Neuron (in vitro differentiated cells): ENCODE results near the gene PIAS4.

ENCODE experiments used
- H2AFZ ChIP-seq: one replicate; pipeline ENCODE4 v1.6.1; 2013; ENCODE audit warnings: low read depth, mild to moderate bottlenecking, inconsistent platforms, low read length, moderate library complexity
- H3K27me3 ChIP-seq: one replicate; pipeline ENCODE4 v1.6.1; 2013; ENCODE audit warnings: low read length; ENCODE audit not compliant: insufficient read depth
- H3K36me3 ChIP-seq: one replicate; pipeline ENCODE4 v1.6.1; 2013; ENCODE audit warnings: low read length; ENCODE audit not compliant: insufficient read depth
- H3K4me1 ChIP-seq: one replicate; pipeline ENCODE4 v1.6.1; 2013; ENCODE audit warnings: low read length; ENCODE audit not compliant: insufficient read depth
- H3K4me3 ChIP-seq: 2 replicates; pipeline ENCODE4 v1.5.1; 2013; ENCODE audit warnings: mild to moderate bottlenecking, low read length, moderate library complexity
- H3K9me3 ChIP-seq: one replicate; pipeline ENCODE4 v1.6.1; 2013; ENCODE audit warnings: low read length

PIAS4 gene

GRCh38 chr19:4042064-4042730 is 34.7 kb downstream of the PIAS4 start:
- Histone ChIP-seq H3K27me3 (no peaks in the 10 kb centered on the region), H3K4me3 (no peak overlapping the region), H3K9me3 (no peaks in the 10 kb centered on the region), H2AFZ (no peak overlapping the region), H3K4me1 (no peaks in the 10 kb centered on the region), H3K36me3 (peaks cover 14% of the 10 kb centered on the region)

- no peak overlapping the region for H3K4me3 ChIP-seq
- no peaks in the 10 kb centered on the region for H3K4me1 ChIP-seq
- no peak overlapping the region for H2AFZ ChIP-seq
- peaks cover 9% of the 10 kb centered on the region for H3K36me3 ChIP-seq
- H3K27me3 ChIP-seq = no peaks in the 10 kb centered on the region
- H3K9me3 ChIP-seq = no peaks in the 10 kb centered on the region
Observed at GRCh38 chr19:4042731-4043082, 35.2 kb downstream of the PIAS4 start.

- Histone ChIP-seq H3K4me1 (no peaks in the 10 kb centered on the region), H2AFZ (no peak overlapping the region), H3K27me3 (no peaks in the 10 kb centered on the region), H3K4me3 (no peak overlapping the region), H3K9me3 (no peaks in the 10 kb centered on the region), H3K36me3 (peaks cover 13% of the 10 kb centered on the region)
Observed at GRCh38 chr19:4043401-4043800, 35.9 kb downstream of the PIAS4 start.

GRCh38 chr19:4043966-4044715 is 36.6 kb downstream of the PIAS4 start:
- Histone ChIP-seq H3K36me3 (peaks cover 13% of the 10 kb centered on the region), H3K4me1 (no peaks in the 10 kb centered on the region), H2AFZ (no peak overlapping the region), H3K9me3 (no peaks in the 10 kb centered on the region), H3K27me3 (no peaks in the 10 kb centered on the region), H3K4me3 (no peak overlapping the region)

GRCh38 chr19:4044990-4045465 is 37.5 kb downstream of the PIAS4 start:
- Histone ChIP-seq H3K36me3 (peaks cover 17% of the 10 kb centered on the region), H2AFZ (no peak overlapping the region), H3K27me3 (no peaks in the 10 kb centered on the region), H3K4me1 (no peaks in the 10 kb centered on the region), H3K9me3 (no peaks in the 10 kb centered on the region), H3K4me3 (no peak overlapping the region)

- Histone ChIP-seq H3K36me3 (peaks cover 11% of the 10 kb centered on the region), H3K4me3 (no peak overlapping the region), H3K9me3 (no peaks in the 10 kb centered on the region), H2AFZ (no peak overlapping the region), H3K27me3 (no peaks in the 10 kb centered on the region), H3K4me1 (no peaks in the 10 kb centered on the region)
Observed at GRCh38 chr19:4045597-4046361, 38.2 kb downstream of the PIAS4 start.

GRCh38 chr19:4046362-4046691 is 38.8 kb downstream of the PIAS4 start:
- Histone ChIP-seq H3K9me3 (no peaks in the 10 kb centered on the region), H3K4me3 (no peak overlapping the region), H3K4me1 (no peaks in the 10 kb centered on the region), H3K27me3 (no peaks in the 10 kb centered on the region), H2AFZ (no peak overlapping the region), H3K36me3 (peaks cover 15% of the 10 kb centered on the region)

GRCh38 chr19:4046946-4047683 is 39.6 kb downstream of the PIAS4 start:
- Histone ChIP-seq H3K36me3 (peaks cover 17% of the 10 kb centered on the region), H3K4me1 (no peaks in the 10 kb centered on the region), H3K9me3 (no peaks in the 10 kb centered on the region), H2AFZ (no peak overlapping the region), H3K4me3 (no peak overlapping the region), H3K27me3 (no peaks in the 10 kb centered on the region)

GRCh38 chr19:4049432-4049831 is 41.9 kb downstream of the PIAS4 start:
- Histone ChIP-seq H3K4me3 (no peak overlapping the region), H2AFZ (no peak overlapping the region), H3K27me3 (no peaks in the 10 kb centered on the region), H3K9me3 (no peaks in the 10 kb centered on the region), H3K36me3 (peaks cover 31% of the 10 kb centered on the region), H3K4me1 (no peaks in the 10 kb centered on the region)

DNA sequence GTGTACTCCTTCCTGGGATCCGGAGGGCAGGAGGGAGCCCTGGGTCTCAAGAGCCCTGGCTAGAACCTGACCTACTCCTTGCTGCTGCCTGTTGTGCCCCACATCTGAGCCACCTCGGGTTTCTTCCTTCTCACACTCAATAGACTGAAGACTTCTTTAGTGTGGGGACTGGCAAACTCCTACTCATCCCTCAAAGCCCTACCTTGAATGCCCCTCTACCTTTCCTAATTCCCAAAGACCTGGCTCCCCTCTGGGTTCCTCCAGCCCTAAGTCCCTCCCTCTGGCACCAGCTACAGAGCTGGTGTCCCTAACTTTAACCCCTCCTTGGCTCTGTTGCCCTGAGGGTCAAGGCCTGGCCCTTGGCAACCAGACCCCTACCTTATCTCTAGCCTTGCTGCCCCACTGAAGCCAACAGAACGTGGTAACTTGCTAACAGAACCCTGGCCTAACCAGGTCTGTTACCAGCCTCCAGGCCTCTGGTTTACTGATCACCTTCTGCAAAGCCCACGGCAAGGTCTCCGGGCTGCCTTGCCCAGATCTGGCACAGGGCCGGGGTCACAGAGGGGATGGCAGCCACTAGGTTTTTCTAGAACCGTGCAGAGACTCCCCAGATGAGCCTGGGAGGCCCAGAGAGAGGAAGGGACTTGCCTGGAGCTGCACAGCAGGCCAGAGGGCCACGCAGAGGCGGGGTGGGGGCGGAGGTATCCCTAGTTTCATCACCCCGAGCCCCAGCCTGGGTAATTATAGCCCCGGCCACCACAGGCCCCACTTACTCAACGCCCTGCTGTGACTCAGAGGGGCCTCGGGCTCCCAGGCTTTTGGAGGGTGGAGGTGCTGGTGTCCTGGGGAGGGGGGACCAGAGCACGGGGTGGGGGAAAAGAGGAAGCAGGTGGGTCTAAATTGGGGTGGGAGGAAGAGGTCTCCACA is 43.9 kb downstream of the PIAS4 start:
- Histone ChIP-seq H3K27me3 (no peaks in the 10 kb centered on the region), H2AFZ (no peak overlapping the region), H3K4me1 (no peaks in the 10 kb centered on the region), H3K4me3 (no peak overlapping the region), H3K36me3 (peaks cover 37% of the 10 kb centered on the region), H3K9me3 (no peaks in the 10 kb centered on the region)

DNA sequence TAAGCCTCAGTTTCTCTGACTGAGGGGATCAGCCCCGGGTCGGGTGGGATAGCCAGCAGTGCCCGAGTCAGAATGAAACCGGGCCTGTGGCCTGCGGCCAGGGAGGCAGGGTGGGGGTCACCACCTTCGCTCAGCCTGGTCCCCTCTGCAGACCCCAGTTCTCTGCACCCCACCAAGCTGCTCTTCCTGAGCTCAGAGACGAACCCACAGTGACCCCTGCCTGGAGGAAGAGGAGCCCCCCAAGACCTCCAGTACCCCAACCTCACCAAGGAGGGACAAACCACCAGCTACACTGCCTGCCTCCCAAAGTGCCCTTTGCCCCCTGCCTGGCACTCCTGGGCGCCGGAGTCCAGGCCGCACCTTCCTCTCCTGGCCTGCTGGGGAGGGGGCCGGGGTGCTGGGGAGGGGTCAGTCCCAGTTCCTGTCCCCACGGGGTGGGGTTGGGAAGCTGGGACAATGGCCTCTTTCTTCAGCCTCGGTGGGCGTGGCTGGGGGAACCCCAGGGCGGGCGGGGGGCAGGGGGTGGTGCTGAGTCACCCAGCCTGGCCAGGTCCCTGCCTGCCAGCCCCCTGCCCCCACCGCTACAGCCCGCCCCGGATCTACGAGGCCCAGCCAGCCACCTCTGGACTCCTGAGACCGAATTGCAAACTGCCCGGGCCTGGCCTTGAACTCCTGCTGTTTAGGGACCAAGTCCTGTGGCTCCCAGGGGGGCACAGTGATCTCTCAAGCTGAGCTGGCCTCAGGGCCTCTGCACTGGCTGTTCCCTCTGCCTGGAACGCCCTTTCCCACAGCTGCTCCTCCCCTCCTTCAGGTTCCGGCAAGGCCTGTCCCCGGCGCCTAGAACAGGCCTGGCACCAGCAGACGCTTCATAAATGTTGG is 44.8 kb downstream of the PIAS4 start:
- no peaks in the 10 kb centered on the region for H3K9me3 ChIP-seq
- H3K4me1 ChIP-seq = no peaks in the 10 kb centered on the region
- H3K36me3 ChIP-seq = peaks cover 37% of the 10 kb centered on the region
- no peak overlapping the region for H3K4me3 ChIP-seq
- H2AFZ ChIP-seq = no peak overlapping the region
- no peaks in the 10 kb centered on the region for H3K27me3 ChIP-seq
